Common myeloid progenitor, CD34-positive (primary cell): ENCODE data around the gene LAP3.

Experiments used
- CTCF ChIA-PET: fragments of 350-600 bp; sonication (Branson Sonifier 250); formaldehyde crosslinking; loops from one replicate; lab custom pipeline; 2021; ENCODE audit warnings: antibody characterized with exemption; lab: Charles Lee
- POLR2A ChIA-PET: fragments of 350-600 bp; sonication (Branson Sonifier 250); formaldehyde crosslinking; loops from one replicate; lab custom pipeline; 2021; ENCODE audit warnings: antibody characterized with exemption; lab: Charles Lee
- DNase-seq, 3 donors: peaks; one replicate each; pipeline versions ENCODE4 v3.0.0 to v3.0.0-alpha.2; 2013
- H3K27ac ChIP-seq, 2 experiments: 1 replicate in 1 of 2; 2 replicates in 1 of 2; pipeline ENCODE4 v1.7.0; 2013; ENCODE audit warnings: inconsistent platforms in 2 of 2, low read length in 2 of 2, mild to moderate bottlenecking in 2 of 2, low read depth in 1 of 2, moderate library complexity in 1 of 2; ENCODE audit not compliant: severe bottlenecking in 2 of 2, insufficient read depth in 1 of 2, poor library complexity in 1 of 2
- H3K27me3 ChIP-seq, 5 experiments: replicated peaks in 2 of 5; 1 replicate in 3 of 5; 2 replicates in 2 of 5; pipeline versions ENCODE4 v1.6.1 to v1.7.0; 2013; ENCODE audit warnings: low read length in 4 of 5, mild to moderate bottlenecking in 2 of 5, moderate library complexity in 2 of 5, inconsistent platforms in 1 of 5; ENCODE audit not compliant: insufficient read depth in 5 of 5, control insufficient read depth in 4 of 5
- H3K36me3 ChIP-seq, 4 experiments: 1 replicate in 2 of 4; 2 replicates in 2 of 4; pipeline versions ENCODE4 v1.6.1 to v1.7.0; 2013; ENCODE audit warnings: low read length in 3 of 4, control low read depth in 1 of 4, mild to moderate bottlenecking in 1 of 4; ENCODE audit not compliant: control insufficient read depth in 4 of 4, insufficient read depth in 4 of 4
- H3K4me1 ChIP-seq, 4 experiments: 1 replicate in 3 of 4; 2 replicates in 1 of 4; pipeline versions ENCODE4 v1.6.1 to v1.7.1; 2013; ENCODE audit warnings: low read length in 3 of 4, mild to moderate bottlenecking in 3 of 4, control low read depth in 1 of 4, inconsistent platforms in 1 of 4, moderate library complexity in 1 of 4; ENCODE audit not compliant: control insufficient read depth in 4 of 4, insufficient read depth in 4 of 4; ENCODE audit errors: control extremely low read depth in 1 of 4
- H3K4me3 ChIP-seq, 7 experiments: 1 replicate in 4 of 7; 2 replicates in 3 of 7; pipeline versions ENCODE4 v1.5.1 to v1.7.0; 2013; ENCODE audit warnings: mild to moderate bottlenecking in 7 of 7, low read length in 6 of 7, moderate library complexity in 6 of 7, inconsistent platforms in 2 of 7, low read depth in 2 of 7, control low read depth in 1 of 7; ENCODE audit not compliant: insufficient read depth in 4 of 7, control insufficient read depth in 1 of 7; ENCODE audit errors: extremely low read depth in 1 of 7
- H3K9me3 ChIP-seq, 5 experiments: 1 replicate in 4 of 5; 2 replicates in 1 of 5; pipeline versions ENCODE4 v1.6.1 to v1.7.1; 2013; ENCODE audit warnings: low read length in 4 of 5, mild to moderate bottlenecking in 2 of 5, inconsistent platforms in 1 of 5, low read depth in 1 of 5, moderate library complexity in 1 of 5; ENCODE audit not compliant: control insufficient read depth in 4 of 5, insufficient read depth in 2 of 5; ENCODE audit errors: control extremely low read depth in 1 of 5
- WGBS: methylation state at CpG from one replicate; pipeline ENCODE4 v1.1.5; 2013; ENCODE audit not compliant: insufficient coverage; 5-methylcytosine and 5-hydroxymethylcytosine counted together

Gene LAP3

GRCh38 chr4:17587094-17587822 is 10.3 kb downstream of the LAP3 start:
- CTCF ChIA-PET: interaction anchor here (1.3 kb wide), 1 partner anchor 44 kb away, joined by 3 read pairs; no protein-coding TSS in a partner anchor

DNA sequence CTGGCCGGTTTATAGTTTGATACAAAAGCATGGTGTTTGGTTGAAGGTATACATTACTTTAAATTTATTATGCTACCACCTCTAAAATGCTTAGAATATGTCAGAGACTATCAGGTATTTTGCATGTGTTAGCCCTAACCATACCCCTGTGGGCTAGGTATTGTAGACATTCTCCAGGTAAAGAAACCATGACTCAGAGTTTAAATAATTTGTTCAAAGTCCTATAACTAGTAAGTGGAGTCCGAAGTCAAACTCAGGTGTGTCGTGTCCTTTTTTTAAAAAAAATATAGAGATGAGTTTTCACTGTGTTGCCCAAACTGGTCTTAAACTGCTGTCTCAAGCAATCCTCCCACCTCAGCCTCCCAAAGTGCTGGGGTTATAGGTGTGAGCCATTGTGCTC is 12.4 kb downstream of the LAP3 start:
- H3K27ac ChIP-seq: no peak overlapping the region
- H3K9me3 ChIP-seq: no peaks in the 10 kb centered on the region
- H3K4me3 ChIP-seq: no peak overlapping the region
- H3K4me1 ChIP-seq: no peaks in the 10 kb centered on the region
- no peaks in the 10 kb centered on the region for H3K27me3 ChIP-seq
- POLR2A ChIA-PET: no interaction called here
- no peak for DNase-seq
- WGBS: no CpG with 5 or more reads among the region's 3 CpGs
- H3K36me3 ChIP-seq: peaks cover 3 to 78% (median 47%) of the 10 kb centered on the region in 4 experiments
- CTCF ChIA-PET: no interaction called here

More at GRCh38 chr4:17587094-17587822, 10.3 kb downstream of the LAP3 start:
- Histone ChIP-seq H3K4me3 (no peak overlapping the region), H3K4me1 (no peaks in the 10 kb centered on the region), H3K27ac (no peak overlapping the region), H3K36me3 (peaks cover 6 to 82% (median 50%) of the 10 kb centered on the region in 4 experiments), H3K9me3 (no peaks in the 10 kb centered on the region), H3K27me3 (no peaks in the 10 kb centered on the region)
- DNase-seq: no peak
- POLR2A ChIA-PET: no interaction called here
- 95% methylated on average over 3 of the region's 9 CpGs for WGBS

DNA sequence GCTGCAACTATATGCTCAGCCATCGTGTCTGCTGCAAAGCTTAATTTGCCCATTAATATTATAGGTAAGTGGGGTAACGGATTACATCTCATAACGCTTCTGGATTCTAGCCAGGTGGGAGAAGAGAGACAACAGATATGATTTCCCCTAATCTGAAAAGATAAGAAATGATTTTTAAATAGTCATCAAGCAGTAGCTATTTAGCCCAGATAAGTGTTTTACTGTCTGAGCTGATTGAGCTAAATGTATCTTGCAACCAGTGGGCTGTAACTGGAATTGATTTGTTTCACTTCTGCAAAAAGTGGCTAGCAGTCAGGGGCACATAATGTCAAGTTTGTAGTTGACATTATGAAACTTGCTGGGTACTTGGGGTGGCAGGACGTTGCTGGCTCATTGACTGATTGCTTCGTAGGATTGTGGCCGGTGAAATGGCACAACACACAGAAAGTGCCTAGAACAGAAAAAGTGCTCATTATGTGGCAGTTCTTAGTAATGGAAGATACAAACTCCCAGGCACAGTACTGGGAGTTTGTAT is 18.5 kb downstream of the LAP3 start:
- Histone ChIP-seq H3K36me3 (peaks cover 6 to 67% (median 52%) of the 10 kb centered on the region in 4 experiments), H3K4me1 (peaks cover 0 to 4% (median 0%) of the 10 kb centered on the region in 4 experiments), H3K9me3 (no peaks in the 10 kb centered on the region), H3K27me3 (no peaks in the 10 kb centered on the region), H3K4me3 (no peak overlapping the region), H3K27ac (no peak overlapping the region)
- WGBS: 96% methylated on average over 4 of the region's 6 CpGs
- POLR2A ChIA-PET: no interaction called here
- no peak for DNase-seq
- CTCF ChIA-PET: no interaction called here

GRCh38 chr4:17597517-17597916 is 20.5 kb downstream of the LAP3 start:
- Histone ChIP-seq H3K9me3 (no peaks in the 10 kb centered on the region), H3K4me1 (peaks cover 0 to 4% (median 0%) of the 10 kb centered on the region in 4 experiments), H3K36me3 (peaks cover 6 to 63% (median 51%) of the 10 kb centered on the region in 4 experiments), H3K27ac (no peak overlapping the region), H3K27me3 (no peaks in the 10 kb centered on the region), H3K4me3 (no peak overlapping the region)
- CTCF ChIA-PET: interaction anchor here (0.8 kb wide), 1 partner anchor 16 kb away, joined by 4 read pairs; no protein-coding TSS in a partner anchor
- WGBS: 92% methylated on average over 6 of the region's 7 CpGs
- POLR2A ChIA-PET: interaction anchor here (1.4 kb wide), 1 partner anchor 17 kb away, joined by 3 read pairs; the partner anchor contains the start of gene MED28
- DNase-seq: no peak

DNA sequence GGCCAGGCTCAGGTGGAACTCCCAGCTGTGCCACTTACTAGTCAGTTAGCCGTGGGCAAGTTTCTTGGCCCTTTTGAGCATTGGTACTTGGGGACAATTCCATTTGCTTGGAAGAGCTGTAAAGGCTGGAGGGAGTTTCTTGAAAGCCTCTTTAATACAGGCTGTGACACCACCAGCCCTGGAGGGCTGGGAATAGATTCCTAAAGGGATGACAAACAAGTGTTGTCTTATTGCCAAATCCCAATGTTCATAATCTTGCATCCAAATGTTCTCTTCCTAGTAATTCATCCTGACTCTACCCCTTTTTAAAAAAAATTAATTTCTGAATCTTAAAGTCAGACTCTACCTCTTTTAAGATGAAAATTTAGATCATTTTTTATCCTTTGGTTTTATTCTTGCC is 22.8 kb downstream of the LAP3 start:
- H3K9me3 ChIP-seq: no peaks in the 10 kb centered on the region
- WGBS: 100% methylated on average over 1 of the region's 1 CpG
- CTCF ChIA-PET: interaction anchor here (0.7 to 1.4 kb wide), 3 partner anchors 15 to 45 kb away, joined by 3 to 4 read pairs (median 3); no protein-coding TSS in a partner anchor

DNA sequence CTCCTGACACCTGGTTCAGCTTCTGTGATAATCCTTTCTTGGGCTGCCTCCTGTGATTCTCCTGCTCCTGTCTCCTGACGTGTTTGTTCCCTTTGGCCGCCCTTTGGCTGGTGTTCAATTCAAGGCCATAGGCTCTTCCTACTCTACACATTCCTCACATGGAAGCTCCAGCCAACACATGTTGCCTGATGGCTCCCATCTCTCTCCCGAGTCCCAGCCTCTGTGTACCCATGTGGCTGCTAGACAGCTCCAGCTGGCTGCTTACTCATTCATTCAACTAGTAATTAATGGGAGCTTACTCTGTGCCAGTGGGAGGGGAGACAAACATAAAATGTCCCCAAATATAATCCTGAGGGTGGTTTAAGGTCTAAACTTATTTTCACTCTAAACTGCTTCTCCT is 28.2 kb downstream of the LAP3 start:
- POLR2A ChIA-PET: interaction anchor here (0.6 kb wide), 1 partner anchor 13 kb away, joined by 3 read pairs; no protein-coding TSS in a partner anchor
- Histone ChIP-seq H3K27me3 (no peaks in the 10 kb centered on the region), H3K4me1 (no peaks in the 10 kb centered on the region), H3K36me3 (peaks cover 5 to 52% (median 36%) of the 10 kb centered on the region in 4 experiments), H3K9me3 (no peaks in the 10 kb centered on the region), H3K27ac (no peak overlapping the region), H3K4me3 (no peak overlapping the region)
- 96% methylated on average over 2 of the region's 3 CpGs for WGBS
- CTCF ChIA-PET: interaction anchor here (1.0 kb wide), 1 partner anchor 12 kb away, joined by 4 read pairs; no protein-coding TSS in a partner anchor
- no peak for DNase-seq

More for the DNA sequence above, 22.8 kb downstream of the LAP3 start:
- H3K4me3 ChIP-seq: no peak overlapping the region
- peaks cover 2 to 51% (median 39%) of the 10 kb centered on the region in 4 experiments for H3K36me3 ChIP-seq
- H3K27ac ChIP-seq: no peak overlapping the region
- H3K4me1 ChIP-seq: peaks cover 0 to 4% (median 0%) of the 10 kb centered on the region in 4 experiments
- no peaks in the 10 kb centered on the region for H3K27me3 ChIP-seq
- POLR2A ChIA-PET: no interaction called here
- no peak for DNase-seq
